Progenitor cell of endocrine pancreas (in vitro differentiated cells): ENCODE measurements around the gene MAGOH. TPM values are rescaled to one million over a fixed set of nuclear protein-coding genes. Genes with fewer than 3 reads are reported as not detected.

Source experiments
- DNase-seq: peaks from one replicate; pipeline ENCODE4 v3.0.0; 2021; ENCODE audit warnings: low spot score; ENCODE audit not compliant: unreplicated experiment
- H3K27ac Mint-ChIP-seq: 2 replicates; pipeline ENCODE4 v1.8.0; 2021; ENCODE audit warnings: mild to moderate bottlenecking, moderate library complexity, mixed read lengths
- H3K27me3 Mint-ChIP-seq: 2 replicates; pipeline ENCODE4 v1.8.0; 2021; ENCODE audit warnings: mixed read lengths
- H3K36me3 Mint-ChIP-seq: 2 replicates; pipeline ENCODE4 v1.8.0; 2022; ENCODE audit warnings: mixed read lengths; ENCODE audit not compliant: insufficient read depth
- H3K4me1 Mint-ChIP-seq: 2 replicates; pipeline ENCODE4 v1.8.0; 2021; ENCODE audit warnings: low read depth, mixed read lengths
- H3K4me3 Mint-ChIP-seq: 2 replicates; pipeline ENCODE4 v1.8.0; 2021; ENCODE audit warnings: low read depth, mild to moderate bottlenecking, moderate library complexity, mixed read lengths
- H3K9me3 Mint-ChIP-seq: 2 replicates; pipeline ENCODE4 v1.8.0; 2021; ENCODE audit warnings: low read depth, mixed read lengths
- CTCF ChIP-seq: fragments of 200-600 bp; sonication (generic); IDR thresholded peaks from one replicate; pipeline ENCODE4 v1.5.0; 2021; ENCODE audit warnings: antibody characterized with exemption, mild to moderate bottlenecking; ENCODE audit not compliant: unreplicated experiment
- long read RNA-seq: library from polyadenylated mRNA; unstranded; transcript quantifications from one replicate; pipeline ENCODE4 v2.0.0, GENCODE V29; 2020
- total RNA-seq: library from RNA; stranded (reverse); gene quantifications from 2 replicates; pipeline ENCODE4 v1.2.1, GENCODE V29; 2021

MAGOH gene
- total RNA-seq: 67.3 and 71.1 TPM in 2 replicates
- long read RNA-seq, transcript MAGOH-202 (5 exons, 756 nt): major isoform, 6 of 11 reads
- long read RNA-seq, partial matches to known transcripts: 0 of 11 reads
- long read RNA-seq, other reads (novel, unspliced or antisense): 2 of 11 reads

GRCh38 chr1:53238197-53239155, at the start of gene MAGOH:
MAGOH (minus strand) TSS chr1:53238518; CDS start chr1:53238448, 70 bp downstream.
- Mint-ChIP-seq H3K27me3 (peaks cover 16% of the 10 kb centered on the region), H3K4me3 (peak within 1 kb of the TSS; percentile 98), H3K4me1 (peaks cover 14% of the 10 kb centered on the region), H3K27ac (peak within 1 kb of the TSS; percentile 97), H3K36me3 (peaks cover 8% of the 10 kb centered on the region), H3K9me3 (no peaks in the 10 kb centered on the region)
- TF ChIP-seq CTCF: no peak
- DNase-seq: peak; percentile 90

GRCh38 chr1:53286955-53287354, 48.6 kb upstream of the MAGOH start:
- no peak overlapping the region for H3K27ac Mint-ChIP-seq
- TF ChIP-seq CTCF: no peak
- peaks cover 17% of the 10 kb centered on the region for H3K27me3 Mint-ChIP-seq
- peaks cover 3% of the 10 kb centered on the region for H3K4me1 Mint-ChIP-seq
- no peaks in the 10 kb centered on the region for H3K36me3 Mint-ChIP-seq
- no peak for DNase-seq
- no peak overlapping the region for H3K4me3 Mint-ChIP-seq
- H3K9me3 Mint-ChIP-seq: no peaks in the 10 kb centered on the region

- H3K36me3 Mint-ChIP-seq: no peaks in the 10 kb centered on the region
- no peak for DNase-seq
- no peak overlapping the region for H3K27ac Mint-ChIP-seq
- no peak for TF ChIP-seq CTCF
- H3K27me3 Mint-ChIP-seq: peaks cover 17% of the 10 kb centered on the region
- H3K4me3 Mint-ChIP-seq: no peak overlapping the region
- no peaks in the 10 kb centered on the region for H3K9me3 Mint-ChIP-seq
- peaks cover 3% of the 10 kb centered on the region for H3K4me1 Mint-ChIP-seq
Observed at GRCh38 chr1:53285969-53286760, 47.8 kb upstream of the MAGOH start.

- DNase-seq: no peak
- peaks cover 3% of the 10 kb centered on the region for H3K4me1 Mint-ChIP-seq
- no peak for TF ChIP-seq CTCF
- no peak overlapping the region for H3K4me3 Mint-ChIP-seq
- H3K27me3 Mint-ChIP-seq: peaks cover 17% of the 10 kb centered on the region
- H3K9me3 Mint-ChIP-seq: no peaks in the 10 kb centered on the region
- no peaks in the 10 kb centered on the region for H3K36me3 Mint-ChIP-seq
- no peak overlapping the region for H3K27ac Mint-ChIP-seq
Observed at GRCh38 chr1:53285546-53285945, 47.2 kb upstream of the MAGOH start.
